Measurements from ENCODE around the gene GRK6. TPM values are rescaled to one million over a fixed set of nuclear protein-coding genes. Genes with fewer than 3 reads are reported as not detected.

The GRK6 gene
- total and polyA plus RNA-seq, 9 of the 15 experiments (the other 6 are each of a cell fraction or from before 2014, with no cell fraction given) = 0.63 to 122 (median 44.5) TPM

DNA sequence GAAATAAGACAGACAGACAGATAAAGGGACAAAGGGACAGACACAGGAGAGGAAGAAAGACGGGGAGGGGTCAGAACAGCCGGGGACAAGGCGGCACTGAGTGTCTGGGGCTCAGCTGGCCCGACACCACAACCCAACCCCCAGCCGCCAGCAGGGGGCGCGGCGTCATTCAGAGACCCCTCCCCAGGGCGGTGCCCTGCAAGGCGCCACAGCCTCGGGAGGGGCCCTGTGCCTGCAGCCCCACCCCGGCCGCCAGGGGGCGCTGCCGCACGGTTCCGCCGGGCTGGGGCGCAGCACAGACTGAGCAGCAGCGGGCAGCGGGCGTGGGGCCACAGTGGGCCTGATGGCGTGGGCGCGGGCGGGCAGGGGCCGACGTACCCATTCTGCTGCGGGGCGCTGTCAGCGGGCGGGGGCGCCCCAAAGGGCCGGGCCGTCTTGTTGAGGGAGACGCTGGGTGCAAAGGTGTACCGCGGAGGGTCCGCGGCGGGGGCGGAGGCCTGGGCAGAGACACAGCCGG, 65.0 kb downstream of the GRK6 start (continued):
- TF ChIP-seq, protein P1, sequence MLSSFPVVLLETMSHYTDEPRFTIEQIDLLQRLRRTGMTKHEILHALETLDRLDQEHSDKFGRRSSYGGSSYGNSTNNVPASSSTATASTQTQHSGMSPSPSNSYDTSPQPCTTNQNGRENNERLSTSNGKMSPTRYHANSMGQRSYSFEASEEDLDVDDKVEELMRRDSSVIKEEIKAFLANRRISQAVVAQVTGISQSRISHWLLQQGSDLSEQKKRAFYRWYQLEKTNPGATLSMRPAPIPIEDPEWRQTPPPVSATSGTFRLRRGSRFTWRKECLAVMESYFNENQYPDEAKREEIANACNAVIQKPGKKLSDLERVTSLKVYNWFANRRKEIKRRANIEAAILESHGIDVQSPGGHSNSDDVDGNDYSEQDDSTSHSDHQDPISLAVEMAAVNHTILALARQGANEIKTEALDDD (IDR thresholded peaks at IDR 0.05) = no peak
- TF ChIP-seq MAFK (IDR thresholded peaks at IDR 0.05; ENCODE audit: low read length) (no peak), HOMEZ (CRISPR knock-in tag; IDR thresholded peaks at IDR 0.05) (no peak), HDAC1 (IDR thresholded peaks at IDR 0.05) (peak in 1 of 2 experiments; percentile 51; a peak in 1 of 4 replicates), KLF1 (tag; IDR thresholded peaks at IDR 0.05) (peak; percentile 95), HDAC2 (IDR thresholded peaks at IDR 0.05) (no peak), POLR2AphosphoS5 (IDR thresholded peaks at IDR 0.05; ENCODE audit: control insufficient read depth, insufficient read depth, low read depth, low read length) (peak; percentile 75), MYNN (IDR thresholded peaks at IDR 0.05) (0 out of 2 replicates have a peak, but pooled peaks have one; percentile 67), MYNN (CRISPR knock-in tag; IDR thresholded peaks at IDR 0.05) (no peak), SRF (CRISPR knock-in tag; IDR thresholded peaks at IDR 0.05) (peak in 1 of 2 experiments; percentile 85; a peak in 3 of 4 replicates), ERF (CRISPR knock-in tag; IDR thresholded peaks at IDR 0.05) (peak; percentile 90), HDGF (IDR thresholded peaks at IDR 0.05) (peak; percentile 62; the same call in 1 of the 2 replicates), ZNF431 (CRISPR knock-in tag; IDR thresholded peaks at IDR 0.05) (no peak), MXI1 (IDR thresholded peaks at IDR 0.05; ENCODE audit: low read depth, low read length) (0 out of 2 replicates have a peak, but pooled peaks have one; percentile 20), HBP1 (CRISPR knock-in tag; IDR thresholded peaks at IDR 0.05) (no peak), KDM4B (IDR thresholded peaks at IDR 0.05; ENCODE audit: borderline replicate concordance in 2 of 2, low read depth in 1 of 2) (no peak), ZNF592 (IDR thresholded peaks at IDR 0.05) (peak; percentile 88), SAFB2 (IDR thresholded peaks at IDR 0.05; ENCODE audit: borderline replicate concordance, low read depth, low read length, severe bottlenecking) (no peak), ZC3H8 (IDR thresholded peaks at IDR 0.05) (no peak), HNRNPLL (IDR thresholded peaks at IDR 0.05; ENCODE audit: low read depth, low read length, poor library complexity, severe bottlenecking) (no peak)
- TF ChIP-seq, protein P2, sequence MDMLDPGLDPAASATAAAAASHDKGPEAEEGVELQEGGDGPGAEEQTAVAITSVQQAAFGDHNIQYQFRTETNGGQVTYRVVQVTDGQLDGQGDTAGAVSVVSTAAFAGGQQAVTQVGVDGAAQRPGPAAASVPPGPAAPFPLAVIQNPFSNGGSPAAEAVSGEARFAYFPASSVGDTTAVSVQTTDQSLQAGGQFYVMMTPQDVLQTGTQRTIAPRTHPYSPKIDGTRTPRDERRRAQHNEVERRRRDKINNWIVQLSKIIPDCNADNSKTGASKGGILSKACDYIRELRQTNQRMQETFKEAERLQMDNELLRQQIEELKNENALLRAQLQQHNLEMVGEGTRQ (CRISPR knock-in tag; IDR thresholded peaks at IDR 0.05) = no peak

All from K562 (cell line).